GM12892 (cell line): Measurements from ENCODE around the gene VPS72.

Source experiments
- POLR2A ChIP-seq: IDR thresholded peaks from 2 replicates; pipeline ENCODE4 v1.6.1; 2011; ENCODE audit warnings: low read depth, low read length, control low read depth
- POLR2AphosphoS5 ChIP-seq: IDR thresholded peaks from 2 replicates; pipeline ENCODE4 v1.6.1; 2011; ENCODE audit warnings: low read depth, low read length, control low read depth
- TAF1 ChIP-seq: IDR thresholded peaks from 2 replicates; pipeline ENCODE4 v1.6.1; 2011; ENCODE audit warnings: low read depth, mild to moderate bottlenecking, control low read depth, low read length, borderline replicate concordance

GRCh38 chr1:151171190-151171589, 18.8 kb downstream of the VPS72 start:
- TF ChIP-seq POLR2A (no peak), TAF1 (no peak), POLR2AphosphoS5 (peak; percentile 36)
